ENCODE results near the gene SRRT.
"Not testable (repeated sequence)": the region's sequence is repeated elsewhere in the genome, so short reads cannot be mapped to it uniquely, and the experiment has no call there.

Gene SRRT

GRCh38 chr7:100836812-100837098 is 38.1 kb upstream of the SRRT start:
- Histone ChIP-seq H3K36me3 (ENCODE audit: control insufficient read depth, insufficient read depth, low read length) (no peaks in the 10 kb centered on the region), H3K9ac (ENCODE audit: low read depth, low read length) (peak overlapping the region; percentile 92), H3K9me3 (ENCODE audit: control insufficient read depth, insufficient read depth, low read length) (no peaks in the 10 kb centered on the region), H3K4me3 (ENCODE audit: low read depth, low read length) (peak overlapping the region; percentile 68), H3K4me1 (ENCODE audit: control insufficient read depth, insufficient read depth, low read length) (peaks cover 6% of the 10 kb centered on the region), H3K27me3 (ENCODE audit: control insufficient read depth, insufficient read depth, low read length) (no peaks in the 10 kb centered on the region)

GRCh38 chr7:100837099-100837836 is 37.6 kb upstream of the SRRT start:
- peak overlapping the region; percentile 68 for H3K4me3 ChIP-seq (ENCODE audit: low read depth, low read length)
- peak overlapping the region; percentile 92 for H3K9ac ChIP-seq (ENCODE audit: low read depth, low read length)
- no peaks in the 10 kb centered on the region for H3K9me3 ChIP-seq (ENCODE audit: control insufficient read depth, insufficient read depth, low read length)
- H3K4me1 ChIP-seq (ENCODE audit: control insufficient read depth, insufficient read depth, low read length): peaks cover 6% of the 10 kb centered on the region
- no peaks in the 10 kb centered on the region for H3K36me3 ChIP-seq (ENCODE audit: control insufficient read depth, insufficient read depth, low read length)
- H3K27me3 ChIP-seq (ENCODE audit: control insufficient read depth, insufficient read depth, low read length): no peaks in the 10 kb centered on the region

GRCh38 chr7:100839361-100839760 is 35.5 kb upstream of the SRRT start:
- Histone ChIP-seq H3K4me1 (ENCODE audit: control insufficient read depth, insufficient read depth, low read length) (peaks cover 6% of the 10 kb centered on the region), H3K36me3 (ENCODE audit: control insufficient read depth, insufficient read depth, low read length) (no peaks in the 10 kb centered on the region), H3K27me3 (ENCODE audit: control insufficient read depth, insufficient read depth, low read length) (no peaks in the 10 kb centered on the region), H3K9ac (ENCODE audit: low read depth, low read length) (no peak overlapping the region), H3K4me3 (ENCODE audit: low read depth, low read length) (no peak overlapping the region), H3K9me3 (ENCODE audit: control insufficient read depth, insufficient read depth, low read length) (no peaks in the 10 kb centered on the region)

- Histone ChIP-seq H3K27me3 (ENCODE audit: control insufficient read depth, insufficient read depth, low read length) (no peaks in the 10 kb centered on the region), H3K4me1 (ENCODE audit: control insufficient read depth, insufficient read depth, low read length) (peaks cover 6% of the 10 kb centered on the region), H3K9ac (ENCODE audit: low read depth, low read length) (no peak overlapping the region), H3K4me3 (ENCODE audit: low read depth, low read length) (no peak overlapping the region), H3K9me3 (ENCODE audit: control insufficient read depth, insufficient read depth, low read length) (no peaks in the 10 kb centered on the region), H3K36me3 (ENCODE audit: control insufficient read depth, insufficient read depth, low read length) (no peaks in the 10 kb centered on the region)
Observed at GRCh38 chr7:100840470-100841100, 34.3 kb upstream of the SRRT start.

GRCh38 chr7:100847360-100847759 is 27.5 kb upstream of the SRRT start:
- Histone ChIP-seq H3K9ac (ENCODE audit: low read depth, low read length) (no peak overlapping the region), H3K36me3 (ENCODE audit: control insufficient read depth, insufficient read depth, low read length) (no peaks in the 10 kb centered on the region), H3K4me1 (ENCODE audit: control insufficient read depth, insufficient read depth, low read length) (no peaks in the 10 kb centered on the region), H3K9me3 (ENCODE audit: control insufficient read depth, insufficient read depth, low read length) (no peaks in the 10 kb centered on the region), H3K4me3 (ENCODE audit: low read depth, low read length) (no peak overlapping the region), H3K27me3 (ENCODE audit: control insufficient read depth, insufficient read depth, low read length) (no peaks in the 10 kb centered on the region)

GRCh38 chr7:100852048-100852872 is 22.6 kb upstream of the SRRT start, which contains the start of gene SLC12A9:
Gene SLC12A9 (plus strand): TSS chr7:100852713. CDS start chr7:100854198, 1,485 bp downstream.
- Histone ChIP-seq H3K9ac (ENCODE audit: low read depth, low read length) (peak within 1 kb of the TSS; percentile 65), H3K36me3 (ENCODE audit: control insufficient read depth, insufficient read depth, low read length) (no peaks in the 10 kb centered on the region), H3K9me3 (ENCODE audit: control insufficient read depth, insufficient read depth, low read length) (no peaks in the 10 kb centered on the region)

GRCh38 chr7:100854146-100854895 is 20.6 kb upstream of the SRRT start:
- no peak overlapping the region for H3K4me3 ChIP-seq (ENCODE audit: low read depth, low read length)
- no peak overlapping the region for H3K9ac ChIP-seq (ENCODE audit: low read depth, low read length)
- H3K4me1 ChIP-seq (ENCODE audit: control insufficient read depth, insufficient read depth, low read length): peaks cover 3% of the 10 kb centered on the region
- no peaks in the 10 kb centered on the region for H3K9me3 ChIP-seq (ENCODE audit: control insufficient read depth, insufficient read depth, low read length)
- H3K27me3 ChIP-seq (ENCODE audit: control insufficient read depth, insufficient read depth, low read length): no peaks in the 10 kb centered on the region
- H3K36me3 ChIP-seq (ENCODE audit: control insufficient read depth, insufficient read depth, low read length): peaks cover 2% of the 10 kb centered on the region

More at GRCh38 chr7:100852048-100852872, 22.6 kb upstream of the SRRT start, which contains the start of gene SLC12A9:
- H3K4me1 ChIP-seq (ENCODE audit: control insufficient read depth, insufficient read depth, low read length): peaks cover 3% of the 10 kb centered on the region
- no peaks in the 10 kb centered on the region for H3K27me3 ChIP-seq (ENCODE audit: control insufficient read depth, insufficient read depth, low read length)
- peak within 1 kb of the TSS; percentile 93 for H3K4me3 ChIP-seq (ENCODE audit: low read depth, low read length)

GRCh38 chr7:100854899-100855298 is 20.0 kb upstream of the SRRT start:
- not testable (repeated sequence) for H3K9ac ChIP-seq (ENCODE audit: low read depth, low read length); H3K4me3 ChIP-seq (ENCODE audit: low read depth, low read length); H3K36me3 ChIP-seq (ENCODE audit: control insufficient read depth, insufficient read depth, low read length); H3K4me1 ChIP-seq (ENCODE audit: control insufficient read depth, insufficient read depth, low read length); H3K9me3 ChIP-seq (ENCODE audit: control insufficient read depth, insufficient read depth, low read length); H3K27me3 ChIP-seq (ENCODE audit: control insufficient read depth, insufficient read depth, low read length)

- Histone ChIP-seq H3K4me1 (ENCODE audit: control insufficient read depth, insufficient read depth, low read length) (peaks cover 3% of the 10 kb centered on the region), H3K9ac (ENCODE audit: low read depth, low read length) (no peak overlapping the region), H3K4me3 (ENCODE audit: low read depth, low read length) (no peak overlapping the region), H3K9me3 (ENCODE audit: control insufficient read depth, insufficient read depth, low read length) (no peaks in the 10 kb centered on the region), H3K36me3 (ENCODE audit: control insufficient read depth, insufficient read depth, low read length) (peaks cover 7% of the 10 kb centered on the region), H3K27me3 (ENCODE audit: control insufficient read depth, insufficient read depth, low read length) (no peaks in the 10 kb centered on the region)
Observed at GRCh38 chr7:100855515-100855914, 19.4 kb upstream of the SRRT start.

GRCh38 chr7:100856871-100857282 is 18.0 kb upstream of the SRRT start:
- H3K27me3 ChIP-seq (ENCODE audit: control insufficient read depth, insufficient read depth, low read length): no peaks in the 10 kb centered on the region
- H3K4me3 ChIP-seq (ENCODE audit: low read depth, low read length): no peak overlapping the region
- H3K36me3 ChIP-seq (ENCODE audit: control insufficient read depth, insufficient read depth, low read length): peaks cover 18% of the 10 kb centered on the region
- H3K4me1 ChIP-seq (ENCODE audit: control insufficient read depth, insufficient read depth, low read length): peaks cover 3% of the 10 kb centered on the region
- no peaks in the 10 kb centered on the region for H3K9me3 ChIP-seq (ENCODE audit: control insufficient read depth, insufficient read depth, low read length)
- H3K9ac ChIP-seq (ENCODE audit: low read depth, low read length): no peak overlapping the region

- H3K36me3 ChIP-seq (ENCODE audit: control insufficient read depth, insufficient read depth, low read length): peaks cover 34% of the 10 kb centered on the region
- H3K9ac ChIP-seq (ENCODE audit: low read depth, low read length): no peak overlapping the region
- no peaks in the 10 kb centered on the region for H3K27me3 ChIP-seq (ENCODE audit: control insufficient read depth, insufficient read depth, low read length)
- no peak overlapping the region for H3K4me3 ChIP-seq (ENCODE audit: low read depth, low read length)
- no peaks in the 10 kb centered on the region for H3K4me1 ChIP-seq (ENCODE audit: control insufficient read depth, insufficient read depth, low read length)
- H3K9me3 ChIP-seq (ENCODE audit: control insufficient read depth, insufficient read depth, low read length): no peaks in the 10 kb centered on the region
Observed at GRCh38 chr7:100859856-100860255, 15.0 kb upstream of the SRRT start.

Measured in iPS-15b (cell line).